Trophoblast cell (in vitro differentiated cells and primary cell): Measurements from ENCODE around the gene PDE4B.
"Not testable (repeated sequence)": the region's sequence is repeated elsewhere in the genome, so short reads cannot be mapped to it uniquely, and the experiment has no call there.

Experiments
- DNase-seq, 2 donors: peaks; one replicate each; pipeline ENCODE4 v3.0.0-alpha.2; 2016
- H2AFZ ChIP-seq: 2 replicates; pipeline ENCODE4 v1.6.1; 2013; ENCODE audit warnings: low read length, moderate library complexity, mild to moderate bottlenecking; ENCODE audit not compliant: insufficient read depth, poor library complexity
- H2AK5ac ChIP-seq: 2 replicates; pipeline ENCODE4 v1.6.1; 2013; ENCODE audit warnings: mild to moderate bottlenecking, low read length
- H2BK120ac ChIP-seq: 2 replicates; pipeline ENCODE4 v1.6.1; 2013; ENCODE audit warnings: low read length, mild to moderate bottlenecking, moderate library complexity; ENCODE audit not compliant: insufficient read depth, poor library complexity
- H2BK12ac ChIP-seq: 2 replicates; pipeline ENCODE4 v1.6.1; 2013; ENCODE audit warnings: mild to moderate bottlenecking, low read length, moderate library complexity
- H2BK5ac ChIP-seq: 2 replicates; pipeline ENCODE4 v1.6.1; 2013; ENCODE audit warnings: low read length, low read depth, moderate library complexity, mild to moderate bottlenecking; ENCODE audit not compliant: poor library complexity
- H3K14ac ChIP-seq: 2 replicates; pipeline ENCODE4 v1.6.1; 2013; ENCODE audit warnings: mild to moderate bottlenecking, low read length
- H3K18ac ChIP-seq: 2 replicates; pipeline ENCODE4 v1.6.1; 2013; ENCODE audit warnings: mild to moderate bottlenecking, low read length
- H3K23ac ChIP-seq: 2 replicates; pipeline ENCODE4 v1.6.1; 2013; ENCODE audit warnings: low read length
- H3K27ac ChIP-seq: 2 replicates; pipeline ENCODE4 v1.5.1; 2013; ENCODE audit warnings: low read depth, mild to moderate bottlenecking, inconsistent platforms, low read length, moderate library complexity
- H3K27me3 ChIP-seq: 2 replicates; pipeline ENCODE4 v1.6.1; 2013; ENCODE audit warnings: inconsistent platforms, mild to moderate bottlenecking, low read length, moderate library complexity; ENCODE audit not compliant: insufficient read depth
- H3K36me3 ChIP-seq, 2 experiments: 1 replicate in 1 of 2; 2 replicates in 1 of 2; pipeline ENCODE4 v1.6.1; 2013; ENCODE audit warnings: low read length in 2 of 2, mild to moderate bottlenecking in 2 of 2, moderate library complexity in 1 of 2; ENCODE audit not compliant: insufficient read depth in 2 of 2, control insufficient read depth in 1 of 2
- H3K4ac ChIP-seq: 2 replicates; pipeline ENCODE4 v1.6.1; 2013; ENCODE audit warnings: low read depth, mild to moderate bottlenecking, low read length, moderate library complexity
- H3K4me1 ChIP-seq, 2 experiments: 1 replicate in 1 of 2; 2 replicates in 1 of 2; pipeline ENCODE4 v1.6.1; 2013; ENCODE audit warnings: low read length in 2 of 2, mild to moderate bottlenecking in 2 of 2, moderate library complexity in 1 of 2; ENCODE audit not compliant: insufficient read depth in 2 of 2, control insufficient read depth in 1 of 2
- H3K4me2 ChIP-seq: 2 replicates; pipeline ENCODE4 v1.6.1; 2013; ENCODE audit warnings: inconsistent platforms, mild to moderate bottlenecking, low read length, moderate library complexity
- H3K4me3 ChIP-seq: 2 replicates; pipeline ENCODE4 v1.5.1; 2013; ENCODE audit warnings: mild to moderate bottlenecking, low read depth, low read length, inconsistent platforms
- H3K79me1 ChIP-seq: one replicate; pipeline ENCODE4 v1.6.1; 2013; ENCODE audit warnings: low read length
- H3K79me2 ChIP-seq: 2 replicates; pipeline ENCODE4 v1.6.1; 2013; ENCODE audit warnings: low read length, mild to moderate bottlenecking; ENCODE audit not compliant: control insufficient read depth, insufficient read depth, poor library complexity
- H3K9ac ChIP-seq: 2 replicates; pipeline ENCODE4 v1.6.1; 2013; ENCODE audit warnings: mild to moderate bottlenecking, low read length
- H3K9me3 ChIP-seq: 2 replicates; pipeline ENCODE4 v1.6.1; 2013; ENCODE audit warnings: low read depth, mild to moderate bottlenecking, control low read depth, inconsistent platforms, low read length; ENCODE audit not compliant: insufficient read depth
- H4K12ac ChIP-seq: 2 replicates; pipeline ENCODE4 v1.6.1; 2013; ENCODE audit warnings: low read depth, mild to moderate bottlenecking, low read length, moderate library complexity
- H4K8ac ChIP-seq: 2 replicates; pipeline ENCODE4 v1.6.1; 2013; ENCODE audit warnings: low read depth, mild to moderate bottlenecking, low read length, moderate library complexity
- H4K91ac ChIP-seq: one replicate; pipeline ENCODE4 v1.6.1; 2013; ENCODE audit warnings: low read depth, mild to moderate bottlenecking, low read length, moderate library complexity
- WGBS: extraction: QIAGEN DNeasy Blood & Tissue Kit; methylation state at CpG from one replicate; pipeline ENCODE4 v1.1.7; 2013; ENCODE audit warnings: missing lambda C conversion rate; ENCODE audit not compliant: insufficient read length, insufficient coverage; ENCODE audit errors: extremely low coverage; 5-methylcytosine and 5-hydroxymethylcytosine counted together

Gene PDE4B

GRCh38 chr1:65866439-65866838 lies 73.7 kb downstream of the PDE4B start:
- Histone ChIP-seq H2BK12ac (no peak overlapping the region), H3K9me3 (no peaks in the 10 kb centered on the region), H3K27ac (no peak overlapping the region), H4K91ac (no peak overlapping the region), H4K12ac (no peak overlapping the region), H3K79me1 (no peaks in the 10 kb centered on the region), H3K18ac (no peak overlapping the region), H3K9ac (no peak overlapping the region), H4K8ac (no peak overlapping the region), H3K79me2 (no peaks in the 10 kb centered on the region), H3K4ac (no peak overlapping the region), H2BK5ac (no peak overlapping the region), H2AK5ac (no peak overlapping the region), H3K14ac (no peak overlapping the region), H3K4me3 (no peak overlapping the region), H3K4me2 (no peak overlapping the region), H2AFZ (no peak overlapping the region), H2BK120ac (no peak overlapping the region), H3K27me3 (no peaks in the 10 kb centered on the region), H3K36me3 (no peaks in the 10 kb centered on the region), H3K4me1 (no peaks in the 10 kb centered on the region), H3K23ac (no peak overlapping the region)
- no peak for DNase-seq
- WGBS: no CpG with 5 or more reads among the region's 1 CpG

- Histone ChIP-seq H3K4me3 (no peak overlapping the region), H4K12ac (no peak overlapping the region), H3K79me2 (no peaks in the 10 kb centered on the region), H3K14ac (no peak overlapping the region), H2BK12ac (no peak overlapping the region), H2BK120ac (no peak overlapping the region), H3K9me3 (no peaks in the 10 kb centered on the region), H3K23ac (no peak overlapping the region), H2AFZ (no peak overlapping the region), H3K27me3 (no peaks in the 10 kb centered on the region), H2AK5ac (no peak overlapping the region), H4K91ac (no peak overlapping the region), H3K9ac (no peak overlapping the region), H3K4me2 (no peak overlapping the region), H3K79me1 (no peaks in the 10 kb centered on the region), H2BK5ac (no peak overlapping the region), H3K27ac (no peak overlapping the region), H3K4me1 (no peaks in the 10 kb centered on the region), H3K36me3 (no peaks in the 10 kb centered on the region), H4K8ac (no peak overlapping the region), H3K18ac (no peak overlapping the region), H3K4ac (no peak overlapping the region)
- DNase-seq: no peak
- WGBS: no CpG with 5 or more reads among the region's 2 CpGs
These were observed 79.6 kb downstream of the PDE4B start for GRCh38 chr1:65872301-65872700.

GRCh38 chr1:65878342-65878741 lies 85.6 kb downstream of the PDE4B start:
- H4K91ac ChIP-seq, H4K12ac ChIP-seq, H2AFZ ChIP-seq, H3K27ac ChIP-seq, H2BK120ac ChIP-seq, H3K4ac ChIP-seq, H2BK12ac ChIP-seq, H3K23ac ChIP-seq, H3K4me2 ChIP-seq, DNase-seq, H4K8ac ChIP-seq, H3K18ac ChIP-seq, H3K14ac ChIP-seq, H3K9me3 ChIP-seq, H3K79me2 ChIP-seq, H3K27me3 ChIP-seq, H2BK5ac ChIP-seq, H3K36me3 ChIP-seq, H3K9ac ChIP-seq, H3K4me1 ChIP-seq, H2AK5ac ChIP-seq, H3K79me1 ChIP-seq, H3K4me3 ChIP-seq: not testable (repeated sequence)
- no CpG with 5 or more reads among the region's 3 CpGs for WGBS

DNA sequence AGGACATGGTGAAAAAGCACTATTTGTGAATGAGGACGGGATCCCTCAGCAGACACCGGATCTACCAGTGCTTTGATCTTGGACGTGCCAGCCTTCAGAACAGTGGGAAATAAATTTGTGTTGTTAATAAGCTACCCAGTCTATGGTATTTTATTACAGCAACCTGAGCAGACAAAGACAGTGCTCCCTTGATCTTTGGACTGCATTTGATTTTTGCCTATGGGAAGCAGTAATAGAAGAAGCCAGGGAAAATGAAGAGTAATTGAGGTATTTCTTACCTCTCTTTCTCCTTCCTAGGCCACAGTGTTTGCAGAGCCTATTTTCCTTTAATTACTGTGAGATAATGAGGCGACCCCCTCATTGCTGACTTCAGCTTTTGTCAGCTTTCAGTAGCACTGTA lies 87.9 kb downstream of the PDE4B start:
- Histone ChIP-seq H3K79me2 (no peaks in the 10 kb centered on the region), H3K9me3 (no peaks in the 10 kb centered on the region), H4K12ac (no peak overlapping the region), H2AFZ (no peak overlapping the region), H3K27me3 (no peaks in the 10 kb centered on the region), H2BK120ac (no peak overlapping the region), H4K8ac (no peak overlapping the region), H4K91ac (no peak overlapping the region), H3K4me3 (no peak overlapping the region), H2BK5ac (no peak overlapping the region), H2BK12ac (no peak overlapping the region), H3K4me1 (no peaks in the 10 kb centered on the region), H3K4me2 (no peak overlapping the region), H3K79me1 (no peaks in the 10 kb centered on the region), H3K23ac (no peak overlapping the region), H3K4ac (no peak overlapping the region), H2AK5ac (no peak overlapping the region), H3K27ac (no peak overlapping the region), H3K9ac (no peak overlapping the region), H3K14ac (no peak overlapping the region), H3K18ac (no peak overlapping the region), H3K36me3 (no peaks in the 10 kb centered on the region)
- WGBS: no CpG with 5 or more reads among the region's 4 CpGs
- no peak for DNase-seq
